Endothelial cell of umbilical vein (primary cell): Measurements from ENCODE around the gene DNAJC19. TPM values are rescaled to one million over a fixed set of nuclear protein-coding genes. Genes with fewer than 3 reads are reported as not detected.

Experiments
- Bru-seq: library from RNA; stranded (reverse); fragments of 400-500 nt; gene quantifications from one replicate; lab custom pipeline; 2021; lab: Mats Ljungman, UMichigan
- BruChase-seq, 2 experiments: library from RNA; stranded (reverse); fragments of 400-500 nt; gene quantifications; one replicate each; lab custom pipeline; 2021; lab: Mats Ljungman, UMichigan
- BruUV-seq: library from RNA; stranded (reverse); fragments of 400-500 nt; replicated peaks from 2 replicates; lab custom pipeline; 2021; lab: Mats Ljungman, UMichigan
- CTCF ChIA-PET: fragments of 300-600, 350-600 bp; sonication (Branson Sonifier 250); formaldehyde crosslinking; loops from one replicate; lab custom pipeline; 2021; ENCODE audit warnings: antibody characterized with exemption, inconsistent platforms; lab: Charles Lee
- POLR2A ChIA-PET: fragments of 300-600, 350-600 bp; sonication (Branson Sonifier 250); formaldehyde crosslinking; loops from one replicate; lab custom pipeline; 2021; ENCODE audit warnings: antibody characterized with exemption, inconsistent platforms; lab: Charles Lee
- DNase-seq: peaks from one replicate; pipeline ENCODE4 v3.0.0-alpha.2; 2011; ENCODE audit warnings: low read depth, low spot score
- FAIRE-seq: peaks from 2 replicates; lab custom pipeline; 2011; peaks lifted over from hg19 to GRCh38; lab: Jason Lieb, UNC
- H2AFZ ChIP-seq: 2 replicates; pipeline ENCODE4 v1.6.0; 2012; ENCODE audit warnings: low read depth, low read length, control low read depth, inconsistent platforms
- H3K27ac ChIP-seq: 2 replicates; pipeline ENCODE4 v1.5.1; 2011; ENCODE audit warnings: low read depth, mild to moderate bottlenecking, control low read depth, low read length, moderate library complexity; ENCODE audit not compliant: insufficient read depth
- H3K27me3 ChIP-seq, 2 experiments: 2 replicates each; pipeline versions ENCODE4 v1.6.0 to v1.6.1; 2011; ENCODE audit warnings: low read length in 2 of 2, mixed read lengths in 1 of 2; ENCODE audit not compliant: control insufficient read depth in 2 of 2, insufficient read depth in 2 of 2
- H3K36me3 ChIP-seq, 2 experiments: 2 replicates in 1 of 2; 3 replicates in 1 of 2; pipeline ENCODE4 v1.5.1; 2011; ENCODE audit warnings: low read length in 2 of 2, mild to moderate bottlenecking in 1 of 2, moderate library complexity in 1 of 2; ENCODE audit not compliant: control insufficient read depth in 2 of 2, insufficient read depth in 2 of 2; ENCODE audit errors: extremely low read depth in 1 of 2
- H3K4me1 ChIP-seq: 3 replicates; pipeline ENCODE4 v1.5.1; 2011; ENCODE audit warnings: mild to moderate bottlenecking, low read length; ENCODE audit not compliant: control insufficient read depth, insufficient read depth; ENCODE audit errors: extremely low read depth
- H3K4me2 ChIP-seq: 2 replicates; pipeline ENCODE4 v1.6.1; 2011; ENCODE audit warnings: low read length, control low read depth, mixed read lengths; ENCODE audit not compliant: insufficient read depth
- H3K4me3 ChIP-seq, 3 experiments: fragments of 200-600 bp in 1 of 3; sonication (generic), shearing (Covaris generic) in 1 of 3; replicated peaks in 1 of 3; 2 replicates each; pipeline ENCODE4 v1.5.1; 2011 to 2016; ENCODE audit warnings: control low read depth in 3 of 3, low read length in 3 of 3, mild to moderate bottlenecking in 2 of 3, inconsistent platforms in 1 of 3, low read depth in 1 of 3, moderate library complexity in 1 of 3; ENCODE audit not compliant: insufficient read depth in 1 of 3
- H3K79me2 ChIP-seq: 2 replicates; pipeline ENCODE4 v1.6.0; 2012; ENCODE audit warnings: low read length, inconsistent platforms; ENCODE audit not compliant: control insufficient read depth, insufficient read depth
- H3K9ac ChIP-seq: replicated peaks from 2 replicates; pipeline ENCODE3; 2011; ENCODE audit warnings: low read length, control low read depth; ENCODE audit not compliant: insufficient read depth; ENCODE audit errors: extremely low read depth
- H3K9me1 ChIP-seq: replicated peaks from 3 replicates; pipeline ENCODE4 v1.6.0; 2011; ENCODE audit warnings: mild to moderate bottlenecking, low read length; ENCODE audit not compliant: control insufficient read depth, insufficient read depth; ENCODE audit errors: extremely low read depth
- H3K9me3 ChIP-seq: replicated peaks from 2 replicates; pipeline ENCODE4 v1.5.1; 2012; ENCODE audit warnings: low read length, inconsistent platforms; ENCODE audit not compliant: control insufficient read depth, insufficient read depth
- H4K20me1 ChIP-seq: replicated peaks from 2 replicates; pipeline ENCODE3; 2011; ENCODE audit warnings: mild to moderate bottlenecking, low read length; ENCODE audit not compliant: control insufficient read depth, insufficient read depth; ENCODE audit errors: extremely low read depth
- EZH2 ChIP-seq: IDR thresholded peaks from 2 replicates; pipeline ENCODE4 v1.6.1; 2012; ENCODE audit warnings: borderline replicate concordance, low read depth, mild to moderate bottlenecking, moderate library complexity, low read length, inconsistent platforms; ENCODE audit not compliant: severe bottlenecking
- FOS ChIP-seq: IDR thresholded peaks from 2 replicates; pipeline ENCODE4 v1.6.1; 2011; ENCODE audit warnings: mild to moderate bottlenecking, low read length, moderate library complexity, borderline replicate concordance; ENCODE audit not compliant: insufficient read depth
- JUN ChIP-seq: IDR thresholded peaks from 2 replicates; pipeline ENCODE4 v1.6.1; 2011; ENCODE audit warnings: borderline replicate concordance, low read depth; ENCODE audit not compliant: insufficient read length, insufficient read depth
- POLR2A ChIP-seq: IDR thresholded peaks from 2 replicates; pipeline ENCODE4 v1.6.1; 2012; ENCODE audit warnings: low read depth, mild to moderate bottlenecking, control low read depth, low read length
- POLR2AphosphoS5 ChIP-seq: IDR thresholded peaks from 2 replicates; pipeline ENCODE4 v1.6.1; 2012; ENCODE audit warnings: low read depth, mild to moderate bottlenecking, control low read depth, low read length, moderate library complexity; ENCODE audit not compliant: insufficient read depth
- dilution Hi-C: fragments of 300-500 bp; cut with MboI; formaldehyde crosslinking; loops from one replicate; pipeline ENCODE4 v1.15.0; 2019; ENCODE audit warnings: low sequenced_read_pairs; ENCODE audit not compliant: extremely low pct_ligation_motif_present
- intact Hi-C: fragments of 100-400 bp; cut with micrococcal nuclease; formaldehyde crosslinking; loops from one replicate; pipeline ENCODE4 v1.10.0; 2022
- long read RNA-seq: library from polyadenylated mRNA; stranded (forward); transcript quantifications from one replicate; pipeline ENCODE4 v2.0.0, GENCODE V29; 2021
- polyA minus RNA-seq, 3 experiments: library from RNA; depleted of rRNA, polyadenylated mRNA; stranded (reverse); fragments of >200 nt; gene quantifications; 1 replicate in 1 of 3; 2 replicates in 2 of 3; pipeline ENCODE4 v1.2.3, GENCODE V29; 2011
- polyA plus RNA-seq, 4 experiments: library from polyadenylated mRNA; depleted of rRNA in 3 of 4; stranded (reverse) in 3 of 4; unstranded in 1 of 4; fragments of >200 nt; gene quantifications; 2 replicates each; pipeline versions ENCODE4 v1.2.1 to v1.2.3, GENCODE V29; 2011 to 2012; ENCODE audit warnings: missing spikeins in 1 of 4
- total RNA-seq: library from RNA; stranded (reverse); gene quantifications from 2 replicates; pipeline ENCODE4 v1.2.3, GENCODE V29; 2021

DNAJC19 gene
- total RNA-seq (43.4 and 50.6 TPM in 2 replicates), polyA plus RNA-seq (32.6 and 32.9 TPM in 2 replicates), polyA minus RNA-seq (14.2 and 16.3 TPM in 2 replicates), Bru-seq, nascent RNA (percentile 77 among the genes with signal in this experiment), BruChase-seq, experiment 1, labeled RNA remaining after a 6-hour chase (percentile 73 among the genes with signal in this experiment), BruChase-seq, experiment 2, labeled RNA remaining after a 2-hour chase (percentile 73 among the genes with signal in this experiment)
- 43.8 and 50.8 TPM in 2 replicates for polyA plus RNA-seq (2011; cell fraction: cytosol; rRNA removed)
- polyA plus RNA-seq (2011; cell fraction: nucleus; rRNA removed): 20.5 and 22.5 TPM in 2 replicates
- 43.8 and 47.5 TPM in 2 replicates for polyA plus RNA-seq (2012)
- 17.4 TPM for polyA minus RNA-seq (2011; cell fraction: cytosol; rRNA and poly(A)+ RNA removed)
- 3.3 and 7.7 TPM in 2 replicates for polyA minus RNA-seq (2011; cell fraction: nucleus; rRNA and poly(A)+ RNA removed)
- long read RNA-seq, transcript DNAJC19-208 (6 exons, 828 nt): minor isoform, 5 of 161 reads
- long read RNA-seq, transcript DNAJC19-202 (5 exons, 1,239 nt): minor isoform, 25 of 161 reads
- long read RNA-seq, transcript DNAJC19-201 (6 exons, 1,454 nt): major isoform, 122 of 161 reads
- long read RNA-seq, partial matches to known transcripts: 0 of 161 reads
- long read RNA-seq, other reads (novel, unspliced or antisense): 6 of 161 reads

DNA sequence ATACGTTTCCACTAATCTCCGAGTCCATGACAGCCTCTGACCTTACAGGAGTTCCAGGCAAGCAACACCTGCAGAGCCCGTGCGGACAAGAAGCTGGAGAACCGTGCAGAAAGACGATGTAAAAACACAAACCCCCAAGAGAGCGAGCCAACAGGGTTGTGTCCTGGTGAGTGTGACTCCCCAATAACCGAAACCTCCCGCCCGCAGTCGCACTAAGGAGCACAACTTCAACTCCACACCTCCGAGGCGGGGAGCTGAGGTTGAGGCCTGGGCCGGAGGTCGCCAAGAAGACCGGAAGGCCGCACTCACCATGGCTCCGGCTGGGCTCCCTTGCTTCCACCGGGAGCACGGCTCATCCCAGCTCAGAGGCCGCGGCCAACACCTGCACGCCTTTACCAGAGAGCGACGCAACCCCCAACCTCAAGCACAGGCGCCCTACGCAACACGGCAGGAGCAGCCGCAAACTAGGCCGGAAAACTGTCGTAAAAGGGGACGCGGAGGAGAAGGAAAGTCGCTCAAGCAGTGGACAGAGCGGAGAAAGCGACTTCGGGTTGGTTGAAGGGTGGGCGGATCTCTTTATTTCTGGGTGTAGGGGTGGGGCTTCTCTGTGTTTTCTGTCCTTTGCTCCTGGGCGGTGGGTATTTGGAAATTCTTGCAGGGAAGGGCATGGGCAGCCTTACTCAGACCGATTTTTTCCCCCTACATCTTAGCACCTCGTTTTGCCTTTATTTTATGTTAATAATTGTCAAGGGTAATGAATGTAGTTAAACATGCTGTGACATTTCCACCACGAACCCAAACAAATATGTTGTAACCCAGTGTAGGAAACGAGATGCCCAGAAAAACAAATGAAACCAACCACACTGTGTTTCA is at the start of gene DNAJC19:
Gene DNAJC19 (minus strand): TSS at position 446 of the 873 bp plus-strand sequence. CDS start 134 bp downstream, at position 312.
- H3K27me3 ChIP-seq: peaks cover 2 to 5% of the 10 kb centered on the region in 2 experiments
- H3K36me3 ChIP-seq: no peaks in the 10 kb centered on the region
- FAIRE-seq (peak; percentile 99), DNase-seq (peak; percentile 96)
- H2AFZ ChIP-seq: peak within 1 kb of the TSS; percentile 84
- H3K79me2 ChIP-seq: peaks cover 4% of the 10 kb centered on the region
- ChIA-PET POLR2A (no interaction called here), CTCF (no interaction called here)
- H3K27ac ChIP-seq: peak within 1 kb of the TSS; percentile 5
- TF ChIP-seq POLR2AphosphoS5 (peak; percentile 91), FOS (no peak), EZH2 (no peak), POLR2A (peak; percentile 93), JUN (no peak)
- no peaks in the 10 kb centered on the region for H3K9me3 ChIP-seq
- peak within 1 kb of the TSS; percentile 96 for H3K4me2 ChIP-seq
- H3K9ac ChIP-seq: peak within 1 kb of the TSS; percentile 64
- peaks cover 6% of the 10 kb centered on the region for H3K4me1 ChIP-seq
- no peaks in the 10 kb centered on the region for H3K9me1 ChIP-seq
- H3K4me3 ChIP-seq: peak within 1 kb of the TSS; percentile 2 to 78 (median 52)
- BruUV-seq: TSS peak; percentile 56
- intact Hi-C loops (loop anchor here (5.0 to 10.0 kb wide), 3 partner anchors 77 to 725 kb away; partner anchors contain the start of genes FXR1, SOX2 and TTC14), dilution Hi-C loops (no loop called here)
- H4K20me1 ChIP-seq: no peaks in the 10 kb centered on the region
